IMR-90 (cell line): ENCODE results near the gene ARNT2. TPM values are rescaled to one million over a fixed set of nuclear protein-coding genes. Genes with fewer than 3 reads are reported as not detected.

Source experiments
- ATAC-seq: fragments of 200-7000 bp; cut with Tn5 transposase; 2 replicates; pipeline ENCODE4 v1.9.1; 2020; ENCODE audit warnings: low read depth, mild to moderate bottlenecking, moderate library complexity
- BruUV-seq: library from RNA; stranded (reverse); fragments of 400-500 nt; replicated peaks from 2 replicates; lab custom pipeline; 2021; lab: Mats Ljungman, UMichigan
- CTCF ChIA-PET: fragments of 300-600 bp; formaldehyde crosslinking; extraction: SDS; loops from one replicate; lab custom pipeline; 2021; ENCODE audit warnings: antibody characterized with exemption; lab: Yijun Ruan, JAX
- POLR2A ChIA-PET: fragments of 300-600 bp; sonication (Branson Sonifier 250); formaldehyde crosslinking; loops from one replicate; lab custom pipeline; 2022; ENCODE audit warnings: antibody characterized with exemption; ENCODE audit not compliant: unreplicated experiment; lab: Charles Lee
- DNase-seq: peaks from one replicate; pipeline ENCODE4 v3.0.0; 2013
- H2AFZ ChIP-seq: replicated peaks from 2 replicates; pipeline ENCODE3; 2013; ENCODE audit warnings: low read length, mild to moderate bottlenecking; ENCODE audit not compliant: poor library complexity
- H2AK5ac ChIP-seq: 2 replicates; pipeline ENCODE4 v1.6.1; 2013; ENCODE audit warnings: low read depth, low read length, inconsistent platforms
- H2AK9ac ChIP-seq: replicated peaks from 2 replicates; pipeline ENCODE3; 2013; ENCODE audit warnings: mild to moderate bottlenecking, low read depth, low read length, moderate library complexity; ENCODE audit not compliant: poor library complexity
- H2BK120ac ChIP-seq: 2 replicates; pipeline ENCODE4 v1.6.1; 2013; ENCODE audit warnings: low read depth, low read length, inconsistent platforms
- H2BK15ac ChIP-seq: 3 replicates; pipeline ENCODE4 v1.6.1; 2013; ENCODE audit warnings: low read depth, low read length, inconsistent platforms
- H2BK20ac ChIP-seq: 2 replicates; pipeline ENCODE4 v1.6.1; 2013; ENCODE audit warnings: low read depth, mild to moderate bottlenecking, inconsistent platforms, low read length, moderate library complexity
- H2BK5ac ChIP-seq: 2 replicates; pipeline ENCODE4 v1.6.1; 2013; ENCODE audit warnings: mild to moderate bottlenecking, low read depth, low read length, inconsistent platforms; ENCODE audit not compliant: poor library complexity, severe bottlenecking
- H3K14ac ChIP-seq: replicated peaks from 2 replicates; pipeline ENCODE4 v1.6.1; 2013; ENCODE audit warnings: low read depth, low read length, inconsistent platforms
- H3K18ac ChIP-seq: 2 replicates; pipeline ENCODE4 v1.6.1; 2013; ENCODE audit warnings: low read depth, low read length, control low read depth
- H3K23ac ChIP-seq: 2 replicates; pipeline ENCODE4 v1.6.1; 2013; ENCODE audit warnings: low read depth, low read length, inconsistent platforms
- H3K27ac ChIP-seq: 2 replicates; pipeline ENCODE4 v1.5.1; 2013; ENCODE audit warnings: mild to moderate bottlenecking, control low read depth, low read length; ENCODE audit not compliant: insufficient read depth
- H3K27me3 ChIP-seq: 2 replicates; pipeline ENCODE4 v1.6.1; 2013; ENCODE audit warnings: low read length; ENCODE audit not compliant: control insufficient read depth, insufficient read depth
- H3K36me3 ChIP-seq: 2 replicates; pipeline ENCODE4 v1.6.1; 2013; ENCODE audit warnings: low read length, mixed read lengths; ENCODE audit not compliant: control insufficient read depth, insufficient read depth
- H3K4ac ChIP-seq: 2 replicates; pipeline ENCODE4 v1.6.1; 2013; ENCODE audit warnings: low read depth, low read length, inconsistent platforms
- H3K4me1 ChIP-seq: 2 replicates; pipeline ENCODE4 v1.6.1; 2013; ENCODE audit warnings: low read length, mixed read lengths; ENCODE audit not compliant: control insufficient read depth, insufficient read depth
- H3K4me2 ChIP-seq: 2 replicates; pipeline ENCODE4 v1.6.1; 2013; ENCODE audit warnings: low read depth, mild to moderate bottlenecking, control low read depth, low read length, moderate library complexity
- H3K4me3 ChIP-seq: 2 replicates; pipeline ENCODE4 v1.5.1; 2013; ENCODE audit warnings: low read depth, mild to moderate bottlenecking, control low read depth, low read length, moderate library complexity; ENCODE audit not compliant: insufficient read depth
- H3K56ac ChIP-seq: 2 replicates; pipeline ENCODE4 v1.6.1; 2013; ENCODE audit warnings: low read length, inconsistent platforms; ENCODE audit not compliant: insufficient read depth; ENCODE audit errors: extremely low read depth
- H3K79me1 ChIP-seq, 2 experiments: 2 replicates each; pipeline ENCODE4 v1.6.1; 2013; ENCODE audit warnings: low read length in 2 of 2, inconsistent platforms in 1 of 2, low read depth in 1 of 2
- H3K9ac ChIP-seq: 2 replicates; pipeline ENCODE4 v1.6.1; 2013; ENCODE audit warnings: low read depth, low read length, control low read depth
- H3K9me1 ChIP-seq: 2 replicates; pipeline ENCODE4 v1.6.1; 2013; ENCODE audit warnings: low read length, inconsistent platforms; ENCODE audit not compliant: insufficient read depth
- H3K9me3 ChIP-seq: 2 replicates; pipeline ENCODE4 v1.6.1; 2013; ENCODE audit warnings: low read length; ENCODE audit not compliant: control insufficient read depth, insufficient read depth
- H4K20me1 ChIP-seq: 2 replicates; pipeline ENCODE4 v1.6.1; 2013; ENCODE audit warnings: low read length, inconsistent platforms; ENCODE audit not compliant: insufficient read depth
- H4K5ac ChIP-seq: 2 replicates; pipeline ENCODE4 v1.6.1; 2013; ENCODE audit warnings: mild to moderate bottlenecking, low read depth, low read length, control low read depth
- H4K8ac ChIP-seq, 2 experiments: 2 replicates each; pipeline ENCODE4 v1.6.1; 2013; ENCODE audit warnings: low read depth in 2 of 2, low read length in 2 of 2, control low read depth in 1 of 2, inconsistent platforms in 1 of 2
- H4K91ac ChIP-seq: 2 replicates; pipeline ENCODE4 v1.6.1; 2013; ENCODE audit warnings: low read depth, low read length, inconsistent platforms; ENCODE audit not compliant: insufficient read depth
- CEBPB ChIP-seq: IDR thresholded peaks from 2 replicates; pipeline ENCODE4 v1.6.1; 2012; ENCODE audit warnings: low read depth, low read length, improper control_type of control experiment
- CTCF ChIP-seq: conservative IDR thresholded peaks from 2 replicates; pipeline ENCODE4 v1.5.1; 2012; ENCODE audit warnings: mild to moderate bottlenecking, low read depth, low read length, improper control_type of control experiment
- RAD21 ChIP-seq: IDR thresholded peaks from 2 replicates; pipeline ENCODE4 v1.6.1; 2012; ENCODE audit warnings: low read length, improper control_type of control experiment
- WGBS, 2 experiments: methylation state at CpG; one replicate each; pipeline versions ENCODE4 v1.1.5 to v1.1.7; 2013; ENCODE audit warnings: missing lambda C conversion rate in 2 of 2; ENCODE audit not compliant: insufficient read length in 1 of 2; ENCODE audit errors: extremely low coverage in 2 of 2; 5-methylcytosine and 5-hydroxymethylcytosine counted together
- dilution Hi-C: fragments of 300-500 bp; cut with HindIII; formaldehyde crosslinking; loops from one replicate; pipeline ENCODE4 v1.14.3; 2018; ENCODE audit warnings: low sequenced_read_pairs; ENCODE audit not compliant: unreplicated experiment
- in situ Hi-C: fragments of 300-500 bp; cut with MboI; formaldehyde crosslinking; loops from 3 replicates; pipeline ENCODE4 v1.14.3; 2019; ENCODE audit warnings: low sequenced_read_pairs, inconsistent platforms, mixed read lengths
- intact Hi-C: fragments of 100-400 bp; cut with micrococcal nuclease; formaldehyde crosslinking; loops from 2 replicates; pipeline ENCODE4 v1.10.0; 2022
- polyA plus RNA-seq, 3 experiments: library from polyadenylated mRNA; depleted of rRNA; stranded (reverse); fragments of >200 nt; gene quantifications; 2 replicates each; pipeline ENCODE4 v1.2.3, GENCODE V29; 2012; ENCODE audit warnings: low replicate concordance in 1 of 3
- total RNA-seq: library from RNA; depleted of rRNA; stranded (reverse); fragments of >200 nt; gene quantifications from 2 replicates; pipeline ENCODE4 v1.2.3, GENCODE V29; 2012

ARNT2 gene
- total and polyA plus RNA-seq, 2 of the 4 experiments (the other 2 are of a cell fraction) = 18.2 to 19.0 TPM

- Histone ChIP-seq H3K56ac (no peak overlapping the region), H2AK5ac (no peak overlapping the region), H3K4me3 (no peak overlapping the region), H3K4ac (no peak overlapping the region), H3K14ac (no peak overlapping the region), H3K4me1 (no peaks in the 10 kb centered on the region), H2BK20ac (no peak overlapping the region), H3K27me3 (peaks cover 11% of the 10 kb centered on the region), H3K9ac (no peak overlapping the region), H4K91ac (no peak overlapping the region), H4K5ac (no peak overlapping the region), H3K9me3 (peaks cover 22% of the 10 kb centered on the region), H3K9me1 (no peaks in the 10 kb centered on the region), H3K4me2 (no peak overlapping the region), H4K8ac (no peak overlapping the region), H3K36me3 (no peaks in the 10 kb centered on the region), H2AFZ (no peak overlapping the region), H3K23ac (no peak overlapping the region), H2BK5ac (no peak overlapping the region), H4K20me1 (no peaks in the 10 kb centered on the region), H2AK9ac (no peak overlapping the region), H3K18ac (no peak overlapping the region), H2BK15ac (no peak overlapping the region), H3K27ac (no peak overlapping the region), H3K79me1 (no peaks in the 10 kb centered on the region), H2BK120ac (no peak overlapping the region)
- intact Hi-C loops (no loop called here), dilution Hi-C loops (no loop called here), in situ Hi-C loops (no loop called here)
- 78% methylated on average over 3 of the region's 3 CpGs; no CpG with 5 or more reads in 1 of the 2 experiments for WGBS, 2 experiments
- DNase-seq = peak; percentile 7
- ChIA-PET CTCF (no interaction called here), POLR2A (no interaction called here)
- no TSS peak for BruUV-seq
- TF ChIP-seq RAD21 (peak; percentile 36; the same call in 1 of the 2 replicates), CEBPB (no peak), CTCF (peak; percentile 18; the same call in 1 of the 2 replicates)
- ATAC-seq = no peak
Measured at GRCh38 chr15:80367094-80367493, 37.1 kb upstream of the ARNT2 start.
